ENCODE data around the gene CTIF.

CTIF gene

DNA sequence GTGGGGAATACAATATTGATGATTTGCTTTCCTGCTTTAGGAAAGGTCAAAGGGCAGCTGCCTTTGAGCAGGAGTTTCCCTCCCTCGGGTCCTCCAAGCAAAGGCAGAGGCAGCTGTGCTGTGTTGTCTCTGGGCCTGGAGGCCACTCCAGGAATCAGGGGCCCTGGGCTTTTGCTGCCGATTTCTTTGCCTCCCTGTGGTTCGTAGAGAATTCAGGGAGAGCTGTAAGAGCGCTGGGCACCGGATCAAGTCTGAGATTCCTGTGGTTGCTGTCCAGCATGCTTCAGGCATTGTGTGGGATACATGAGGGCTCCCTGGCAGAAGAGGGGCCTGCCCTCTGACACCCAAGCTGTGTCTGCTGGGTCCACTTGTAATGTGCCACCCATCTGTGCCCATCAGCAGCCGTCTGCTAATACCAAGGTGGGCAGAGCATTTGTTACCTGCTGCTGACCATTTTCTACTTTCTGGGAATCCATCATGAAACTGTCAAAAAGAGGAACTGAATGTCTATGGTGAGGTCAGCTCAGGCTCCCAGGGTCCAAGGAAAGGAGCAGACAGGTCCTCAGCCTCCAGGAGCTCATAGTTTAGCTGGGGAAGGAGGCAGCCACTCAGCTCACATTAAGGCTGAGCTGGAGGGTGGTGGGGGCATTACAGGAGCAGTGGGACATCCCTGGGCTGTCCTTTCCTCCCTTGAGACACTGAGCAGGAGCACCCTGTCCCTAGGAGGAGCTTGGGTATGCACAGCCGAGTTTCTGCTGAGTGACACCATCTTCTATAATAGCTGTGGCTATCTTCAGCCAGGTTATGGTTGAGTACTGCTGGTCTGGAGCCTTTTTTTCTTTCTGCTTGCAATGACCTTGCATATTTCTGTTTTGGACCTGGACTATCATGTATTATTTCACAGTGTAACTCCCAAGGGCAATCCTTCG, 68.5 kb downstream of the CTIF start:
- DNase-seq, result no peak

DNA sequence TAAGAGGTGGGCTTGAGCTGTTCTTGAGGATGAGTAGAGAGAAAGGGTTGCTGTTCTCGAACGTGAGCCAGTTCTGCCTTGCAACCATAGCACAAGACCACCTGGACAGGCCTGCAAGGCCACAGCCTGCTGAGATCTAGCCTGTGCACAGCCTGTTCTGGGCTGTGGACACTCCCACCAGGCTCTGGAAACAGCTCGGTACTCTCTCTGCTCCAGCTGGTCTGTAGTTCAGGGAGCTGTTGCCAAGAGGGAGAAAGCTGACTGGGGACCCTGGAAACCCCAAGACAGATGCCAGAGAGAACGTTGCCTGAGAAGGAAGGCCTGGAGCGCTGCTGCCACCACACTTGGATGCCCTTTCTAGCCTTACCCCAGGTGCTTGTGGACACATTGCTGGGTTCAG, 69.8 kb downstream of the CTIF start:
- DNase-seq, result no peak

DNA sequence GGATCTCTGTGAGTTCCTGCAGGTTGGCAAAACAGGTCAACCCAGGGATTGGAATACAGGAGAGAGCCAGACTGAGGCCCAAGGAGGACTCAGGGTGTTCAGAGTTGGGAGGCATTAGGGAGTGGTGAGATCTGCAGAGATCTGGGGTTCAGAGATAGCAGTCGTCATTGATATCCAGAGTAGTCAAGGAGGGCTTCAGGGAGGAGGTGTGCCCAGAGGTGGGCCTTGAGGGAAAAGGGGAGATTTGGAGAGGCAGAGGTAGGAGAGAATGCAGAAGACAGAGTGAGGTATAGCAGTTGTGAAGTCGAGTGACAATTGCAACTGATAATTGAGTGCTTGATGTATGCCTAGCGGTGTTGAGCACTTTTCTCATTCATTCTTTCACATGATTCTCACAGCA, 70.3 kb downstream of the CTIF start:
- no peak for DNase-seq

DNA sequence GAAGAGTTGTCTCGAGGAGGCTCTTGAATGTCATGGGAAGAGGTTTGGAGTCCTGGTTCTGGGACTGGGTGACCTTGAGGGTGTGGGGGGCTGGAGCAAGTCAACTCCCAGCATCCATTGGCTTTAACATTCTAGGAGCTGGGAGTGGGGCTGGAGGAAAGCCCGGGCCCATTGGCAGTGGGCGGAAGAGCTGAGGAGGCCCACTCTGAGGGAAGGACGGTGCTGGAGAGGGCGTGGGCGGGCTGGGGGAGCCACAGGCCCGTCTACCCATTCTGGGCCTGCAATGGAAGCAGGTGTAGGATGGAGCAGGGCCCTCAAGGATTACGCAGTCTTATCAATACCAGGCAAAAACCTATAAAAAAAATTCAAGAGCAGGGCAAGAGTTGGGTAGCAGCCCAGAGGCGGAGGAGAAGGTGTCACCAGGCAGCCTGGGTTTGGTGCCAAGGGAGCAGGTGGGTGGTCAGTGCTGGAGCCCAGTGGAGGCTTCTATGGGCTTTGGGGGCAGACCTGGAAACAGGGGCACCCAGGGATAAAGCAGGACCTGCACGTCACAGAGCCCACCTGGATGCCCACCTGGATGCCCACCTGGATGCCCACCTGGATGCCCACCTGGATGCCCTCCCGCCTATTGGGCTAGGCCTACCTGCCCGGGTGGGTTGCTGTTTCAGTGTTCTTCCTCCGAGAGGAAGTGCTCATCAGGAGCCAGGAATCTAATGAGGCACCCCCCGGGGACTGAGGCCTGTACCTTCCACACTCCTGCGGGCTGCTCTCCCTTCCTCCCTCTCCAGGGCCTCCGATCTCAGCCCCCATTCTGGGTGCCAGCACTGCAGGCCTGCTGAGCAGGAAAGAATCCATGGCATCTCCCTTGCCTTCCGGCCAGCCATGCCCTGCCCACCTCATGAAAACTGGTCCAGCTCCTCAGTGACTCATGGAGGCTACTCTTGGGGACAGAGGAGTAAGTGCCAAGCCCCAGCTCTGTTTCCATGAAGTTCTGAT, 71.3 kb downstream of the CTIF start:
- DNase-seq, result no peak

- no peak for DNase-seq
Measured at GRCh38 chr18:48611203-48611602, 72.4 kb downstream of the CTIF start.

GRCh38 chr18:48611785-48612480, 73.1 kb downstream of the CTIF start:
- DNase-seq, result no peak

- DNase-seq, result no peak
Measured at GRCh38 chr18:48612511-48612910, 73.7 kb downstream of the CTIF start.

DNA sequence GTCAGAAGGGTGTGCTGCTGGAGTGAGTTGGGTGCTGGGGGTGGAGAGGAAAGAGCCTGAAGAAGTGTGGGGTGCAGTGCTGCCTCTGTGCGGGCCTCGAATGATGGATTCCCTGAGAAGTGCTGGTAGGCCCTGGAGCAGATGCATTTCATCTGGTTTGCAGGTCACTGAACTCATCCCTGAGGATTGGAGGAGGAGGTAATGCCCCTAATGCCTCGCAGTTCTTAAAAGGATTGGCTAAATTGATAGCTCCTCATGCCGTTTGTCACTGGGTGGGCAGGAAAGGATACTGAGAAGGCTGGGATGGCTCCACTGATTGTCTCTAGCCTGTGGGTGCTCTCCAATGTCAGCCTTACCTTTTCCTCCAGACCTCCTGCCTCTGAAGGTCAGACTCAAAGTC, 74.1 kb downstream of the CTIF start:
- DNase-seq, result no peak

DNA sequence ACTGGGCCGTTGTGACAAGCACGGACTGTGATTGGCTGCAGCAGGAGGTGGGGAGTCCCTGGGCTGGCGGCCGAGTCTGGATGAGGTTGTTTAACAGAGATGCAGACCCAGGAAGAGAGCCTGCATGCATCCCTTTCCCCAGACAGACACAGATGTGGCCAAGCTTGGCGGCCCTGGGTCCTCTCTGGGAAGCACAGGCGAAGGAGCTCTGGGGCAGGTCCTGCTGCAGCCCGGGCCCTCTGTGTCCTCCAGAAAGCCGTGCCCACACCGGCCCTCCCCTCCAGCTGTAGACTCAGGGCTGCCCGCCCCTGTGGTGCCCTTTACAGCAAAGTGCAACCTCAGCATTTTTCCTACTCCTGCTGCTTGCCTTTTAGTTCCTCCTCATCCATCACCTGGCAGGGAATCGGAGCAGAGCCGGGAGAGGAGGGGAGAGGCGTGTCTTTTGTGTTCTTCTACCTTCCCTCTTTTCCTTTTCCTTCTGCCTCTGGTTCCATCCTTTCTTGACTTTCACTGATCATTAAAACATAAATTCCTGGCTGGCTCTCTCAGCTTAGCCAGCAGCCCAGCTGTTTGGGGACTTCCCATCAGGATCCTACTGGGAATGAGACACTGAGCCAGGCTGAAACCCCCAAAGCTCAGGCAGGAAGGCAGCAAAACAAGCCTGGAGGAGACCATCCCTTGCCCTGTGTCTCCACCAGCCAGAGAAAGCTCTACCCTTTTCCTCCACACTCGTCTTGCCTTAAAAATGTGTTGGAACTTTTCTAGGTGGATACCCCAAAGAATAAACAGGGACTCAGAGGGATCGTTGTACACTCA, 75.0 kb downstream of the CTIF start:
- no peak for DNase-seq

- no peak for DNase-seq
Measured at GRCh38 chr18:48615566-48616401, 77.0 kb downstream of the CTIF start.

- DNase-seq, result no peak
Measured at GRCh38 chr18:48616484-48617255, 77.8 kb downstream of the CTIF start.

GRCh38 chr18:48617844-48618497, 79.1 kb downstream of the CTIF start:
- no peak for DNase-seq

GRCh38 chr18:48619016-48619415, 80.2 kb downstream of the CTIF start:
- DNase-seq, result no peak

DNA sequence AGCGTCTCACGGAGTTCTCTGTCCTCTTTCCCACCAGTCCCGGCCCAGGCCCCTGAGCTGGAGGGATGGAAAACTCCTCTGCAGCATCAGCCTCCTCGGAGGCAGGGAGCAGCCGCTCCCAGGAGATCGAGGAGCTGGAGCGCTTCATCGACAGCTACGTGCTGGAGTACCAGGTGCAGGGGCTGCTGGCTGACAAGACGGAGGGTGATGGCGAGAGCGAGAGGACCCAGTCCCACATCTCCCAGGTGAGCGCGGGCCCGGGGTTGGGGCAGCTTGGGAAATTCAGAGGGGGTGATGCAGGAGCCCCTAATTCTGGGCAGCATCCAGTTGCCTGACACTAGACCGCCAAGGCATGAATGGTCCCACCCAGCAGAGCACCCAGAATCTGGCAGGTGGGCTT, 80.7 kb downstream of the CTIF start:
- no peak for DNase-seq

DNA sequence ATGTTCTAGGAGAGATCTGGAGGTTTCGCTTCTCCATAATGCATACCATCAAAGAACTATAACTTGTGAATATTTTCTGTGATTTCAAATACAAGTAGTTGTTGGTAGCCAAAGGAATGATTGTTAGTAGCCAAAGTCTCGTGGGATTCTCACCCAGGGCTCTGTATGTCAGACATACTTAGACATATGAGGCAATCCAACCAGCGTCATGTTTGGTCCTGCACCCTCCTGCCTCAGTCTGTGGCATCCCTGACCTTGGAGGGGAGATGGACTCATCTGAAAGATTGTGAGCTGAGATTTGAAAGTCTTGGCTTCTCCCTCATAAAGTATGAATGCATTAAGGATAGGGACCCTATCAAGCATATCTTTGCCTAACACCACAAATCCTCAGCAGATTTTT, 81.2 kb downstream of the CTIF start:
- DNase-seq, result no peak

GRCh38 chr18:48621240-48621639, 82.4 kb downstream of the CTIF start:
- DNase-seq, result no peak

DNA sequence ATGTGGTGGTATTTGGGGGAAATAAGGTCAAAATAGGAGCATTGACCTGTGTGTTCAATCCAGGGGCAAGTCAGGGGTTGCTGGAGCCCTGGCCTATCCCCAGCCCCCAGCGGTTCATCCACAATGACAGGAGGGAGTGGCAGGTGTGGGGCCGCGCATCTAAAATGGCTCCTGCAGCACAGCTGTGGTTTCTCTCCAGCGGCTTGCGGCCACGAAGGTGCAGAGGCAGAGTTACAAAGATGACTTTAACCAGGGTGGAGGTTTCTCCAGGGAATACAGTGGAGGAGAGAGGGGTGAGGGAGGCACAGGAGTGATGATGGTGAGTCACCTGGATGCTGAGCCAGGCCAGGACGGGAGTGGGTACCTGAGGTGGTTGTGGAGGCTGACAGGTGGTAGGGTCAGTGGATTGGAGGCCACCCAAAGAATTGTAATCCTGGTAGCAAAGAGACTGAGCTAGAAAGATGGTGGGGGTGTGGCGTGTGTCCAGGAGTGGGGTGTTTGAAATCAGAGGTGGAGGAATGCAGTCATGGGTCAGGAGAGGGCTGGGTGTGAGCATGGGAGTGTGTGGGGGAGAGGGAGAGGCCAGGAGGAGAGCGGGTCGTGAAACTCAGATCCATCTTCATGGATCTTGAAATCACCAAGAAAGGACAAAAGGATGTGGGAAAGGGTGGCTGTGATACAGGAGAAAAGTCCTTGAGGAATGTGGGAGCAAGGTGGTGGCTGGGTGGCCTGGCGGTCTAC, 83.2 kb downstream of the CTIF start:
- no peak for DNase-seq

- no peak for DNase-seq
Measured at GRCh38 chr18:48622911-48623431, 84.1 kb downstream of the CTIF start.

Measured in NCI-H2029 treated with DMSO at 0.1 percent for 48 hours (cell line).